Nephron progenitor cell (in vitro differentiated cells): ENCODE data around the gene PCGF1.

Experiments
- DNase-seq: peaks from one replicate; pipeline ENCODE4 v3.0.0; 2021
- H3K27ac Mint-ChIP-seq: 2 replicates; pipeline ENCODE4 v1.8.0; 2021; ENCODE audit warnings: mild to moderate bottlenecking, moderate library complexity, mixed read lengths
- H3K27me3 Mint-ChIP-seq: 2 replicates; pipeline ENCODE4 v1.8.0; 2021; ENCODE audit warnings: mild to moderate bottlenecking, low read depth, mixed read lengths; ENCODE audit not compliant: poor library complexity
- H3K36me3 Mint-ChIP-seq: 2 replicates; pipeline ENCODE4 v1.8.0; 2021; ENCODE audit warnings: low read depth, mixed read lengths
- H3K4me1 Mint-ChIP-seq: 2 replicates; pipeline ENCODE4 v1.8.0; 2021; ENCODE audit warnings: mixed read lengths
- H3K4me3 Mint-ChIP-seq: 2 replicates; pipeline ENCODE4 v1.8.0; 2021; ENCODE audit warnings: mild to moderate bottlenecking, moderate library complexity, mixed read lengths
- H3K9me3 Mint-ChIP-seq: 2 replicates; pipeline ENCODE4 v1.8.0; 2021; ENCODE audit warnings: mild to moderate bottlenecking, moderate library complexity, mixed read lengths
- TF ChIP-seq, protein P1 (sequence below): fragments of 200-600 bp; sonication (generic); IDR thresholded peaks from 2 replicates; pipeline ENCODE4 v1.5.0; 2021; ENCODE audit warnings: antibody characterized with exemption

Gene PCGF1

GRCh38 chr2:74553892-74554819 lies 46.7 kb upstream of the PCGF1 start, which contains the start of the genes DOK1 and LOXL3:
Gene DOK1, plus strand, starts transcription at chr2:74554720. Its CDS starts 35 bp downstream, at chr2:74554755.
Gene LOXL3, minus strand, starts transcription at chr2:74553942. Its CDS starts 1,308 bp downstream, at chr2:74552634.
- H3K27ac Mint-ChIP-seq = peak within 1 kb of the TSS; percentile 87
- no peaks in the 10 kb centered on the region for H3K9me3 Mint-ChIP-seq
- peak; percentile 88 for DNase-seq
- H3K4me3 Mint-ChIP-seq = peak within 1 kb of the TSS; percentile 92
- H3K27me3 Mint-ChIP-seq = peaks cover 72% of the 10 kb centered on the region
- TF ChIP-seq, protein P1, sequence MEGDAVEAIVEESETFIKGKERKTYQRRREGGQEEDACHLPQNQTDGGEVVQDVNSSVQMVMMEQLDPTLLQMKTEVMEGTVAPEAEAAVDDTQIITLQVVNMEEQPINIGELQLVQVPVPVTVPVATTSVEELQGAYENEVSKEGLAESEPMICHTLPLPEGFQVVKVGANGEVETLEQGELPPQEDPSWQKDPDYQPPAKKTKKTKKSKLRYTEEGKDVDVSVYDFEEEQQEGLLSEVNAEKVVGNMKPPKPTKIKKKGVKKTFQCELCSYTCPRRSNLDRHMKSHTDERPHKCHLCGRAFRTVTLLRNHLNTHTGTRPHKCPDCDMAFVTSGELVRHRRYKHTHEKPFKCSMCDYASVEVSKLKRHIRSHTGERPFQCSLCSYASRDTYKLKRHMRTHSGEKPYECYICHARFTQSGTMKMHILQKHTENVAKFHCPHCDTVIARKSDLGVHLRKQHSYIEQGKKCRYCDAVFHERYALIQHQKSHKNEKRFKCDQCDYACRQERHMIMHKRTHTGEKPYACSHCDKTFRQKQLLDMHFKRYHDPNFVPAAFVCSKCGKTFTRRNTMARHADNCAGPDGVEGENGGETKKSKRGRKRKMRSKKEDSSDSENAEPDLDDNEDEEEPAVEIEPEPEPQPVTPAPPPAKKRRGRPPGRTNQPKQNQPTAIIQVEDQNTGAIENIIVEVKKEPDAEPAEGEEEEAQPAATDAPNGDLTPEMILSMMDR = no peak
- H3K36me3 Mint-ChIP-seq = peaks cover 19% of the 10 kb centered on the region
- peaks cover 47% of the 10 kb centered on the region for H3K4me1 Mint-ChIP-seq

DNA sequence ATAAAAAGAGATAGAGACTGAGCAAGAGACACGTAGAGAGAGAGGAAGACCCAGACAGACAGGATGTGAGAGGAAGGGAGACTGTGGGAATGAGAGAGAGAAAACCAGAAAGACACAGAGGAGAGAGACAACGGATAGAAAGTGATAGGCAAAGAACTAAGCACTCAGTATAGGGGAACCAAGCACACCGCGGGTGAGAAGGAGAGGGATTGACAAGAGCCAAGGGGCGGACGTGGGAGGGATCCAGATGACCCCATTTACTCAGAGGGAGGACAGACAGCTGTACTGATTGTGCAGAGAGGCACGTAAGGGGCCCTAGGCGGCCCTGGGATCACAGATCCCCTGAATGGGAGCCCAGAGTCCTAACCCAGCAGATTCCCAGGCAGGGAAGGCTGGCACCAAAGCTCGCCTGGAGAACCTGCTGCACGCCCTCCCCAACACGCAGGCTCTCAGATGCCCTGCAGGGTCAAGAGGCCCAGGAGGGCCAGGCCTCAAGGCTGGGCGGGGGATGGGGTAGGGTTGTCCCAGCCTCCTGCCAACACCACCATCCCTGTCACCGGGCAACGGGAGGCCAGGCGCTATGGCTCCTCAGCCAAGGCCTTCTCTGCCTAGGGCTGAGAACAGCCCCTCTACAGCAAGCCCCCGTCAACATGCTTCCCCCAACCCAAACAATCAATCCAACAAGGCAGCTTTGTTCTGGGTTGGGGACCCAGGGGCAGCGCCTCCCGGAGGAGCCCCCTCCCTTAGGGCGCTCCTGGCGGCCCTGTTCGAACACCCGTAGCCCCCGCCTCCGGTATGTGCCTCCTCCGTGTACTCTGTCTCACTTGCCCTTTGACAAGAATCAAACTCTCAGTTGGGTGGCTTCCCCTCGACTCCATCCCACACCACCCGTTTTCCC lies 45.7 kb upstream of the PCGF1 start:
- TF ChIP-seq, protein P1 = no peak
- Mint-ChIP-seq H3K9me3 (no peaks in the 10 kb centered on the region), H3K4me1 (peaks cover 51% of the 10 kb centered on the region), H3K4me3 (peak overlapping the region; percentile 92), H3K27ac (peak overlapping the region; percentile 87), H3K27me3 (peaks cover 63% of the 10 kb centered on the region), H3K36me3 (peaks cover 19% of the 10 kb centered on the region)
- peak; percentile 47 for DNase-seq

- H3K27ac Mint-ChIP-seq = peak overlapping the region; percentile 18
- H3K4me3 Mint-ChIP-seq = peak overlapping the region; percentile 92
- no peaks in the 10 kb centered on the region for H3K9me3 Mint-ChIP-seq
- peak; percentile 18 for DNase-seq
- peaks cover 55% of the 10 kb centered on the region for H3K4me1 Mint-ChIP-seq
- peaks cover 19% of the 10 kb centered on the region for H3K36me3 Mint-ChIP-seq
- peaks cover 62% of the 10 kb centered on the region for H3K27me3 Mint-ChIP-seq
- TF ChIP-seq, protein P1 = no peak
Measured at GRCh38 chr2:74551942-74552913, 44.7 kb upstream of the PCGF1 start.

DNA sequence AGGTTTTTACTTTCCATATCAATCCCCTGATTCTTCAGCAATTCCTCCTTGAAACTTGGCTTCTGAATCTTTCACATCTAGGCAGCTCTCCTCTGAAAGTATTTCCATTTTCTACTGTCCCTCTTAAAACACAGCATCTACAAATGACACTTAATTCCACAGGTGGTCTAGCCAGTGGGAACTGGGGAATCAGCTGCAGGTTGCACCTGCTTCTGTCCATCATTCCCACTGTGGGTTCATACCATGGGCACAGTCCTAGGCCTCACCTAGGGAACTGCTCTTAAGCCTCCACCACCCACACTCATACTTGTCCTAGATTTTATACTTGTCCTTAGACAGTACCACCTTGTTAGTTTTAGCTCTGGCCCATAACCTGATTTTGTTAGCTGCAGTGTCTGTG lies 44.0 kb upstream of the PCGF1 start:
- TF ChIP-seq, protein P1 = no peak
- peaks cover 55% of the 10 kb centered on the region for H3K4me1 Mint-ChIP-seq
- DNase-seq = no peak

DNA sequence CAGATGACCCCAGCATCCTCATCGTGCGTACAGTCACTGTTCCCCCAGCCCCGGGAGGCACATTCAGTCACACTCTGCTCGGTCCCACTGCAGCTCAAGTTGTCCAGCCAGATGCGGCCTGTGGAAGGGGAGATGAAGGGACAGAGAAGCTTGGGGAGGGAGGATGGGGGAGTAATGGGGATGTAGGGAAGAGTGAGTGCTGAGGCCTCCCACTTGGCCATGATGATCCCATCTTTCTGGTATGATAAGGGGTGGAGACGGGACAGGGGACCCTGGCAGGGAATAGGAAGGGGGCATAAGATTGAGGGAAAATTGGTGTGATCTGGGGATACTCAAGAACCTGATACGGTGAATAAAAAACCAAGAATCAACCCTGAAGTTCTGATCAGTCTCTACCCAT lies 42.7 kb upstream of the PCGF1 start:
- Mint-ChIP-seq H3K27me3 (peaks cover 59% of the 10 kb centered on the region), H3K9me3 (no peaks in the 10 kb centered on the region), H3K4me1 (peaks cover 52% of the 10 kb centered on the region), H3K36me3 (peaks cover 19% of the 10 kb centered on the region), H3K4me3 (peak overlapping the region; percentile 79), H3K27ac (no peak overlapping the region)
- TF ChIP-seq, protein P1 = no peak
- no peak for DNase-seq

More for the DNA sequence above, 44.0 kb upstream of the PCGF1 start:
- H3K27ac Mint-ChIP-seq = no peak overlapping the region
- H3K4me3 Mint-ChIP-seq = peak overlapping the region; percentile 10
- peaks cover 62% of the 10 kb centered on the region for H3K27me3 Mint-ChIP-seq
- no peaks in the 10 kb centered on the region for H3K9me3 Mint-ChIP-seq
- H3K36me3 Mint-ChIP-seq = peaks cover 19% of the 10 kb centered on the region
